ENCODE measurements around the gene ZBTB20. TPM values are rescaled to one million over a fixed set of nuclear protein-coding genes. Genes with fewer than 3 reads are reported as not detected.

Gene ZBTB20
- total and polyA plus RNA-seq, 2 of the 4 experiments (the other 2 are of a cell fraction), result 0.75 to 14.7 TPM

DNA sequence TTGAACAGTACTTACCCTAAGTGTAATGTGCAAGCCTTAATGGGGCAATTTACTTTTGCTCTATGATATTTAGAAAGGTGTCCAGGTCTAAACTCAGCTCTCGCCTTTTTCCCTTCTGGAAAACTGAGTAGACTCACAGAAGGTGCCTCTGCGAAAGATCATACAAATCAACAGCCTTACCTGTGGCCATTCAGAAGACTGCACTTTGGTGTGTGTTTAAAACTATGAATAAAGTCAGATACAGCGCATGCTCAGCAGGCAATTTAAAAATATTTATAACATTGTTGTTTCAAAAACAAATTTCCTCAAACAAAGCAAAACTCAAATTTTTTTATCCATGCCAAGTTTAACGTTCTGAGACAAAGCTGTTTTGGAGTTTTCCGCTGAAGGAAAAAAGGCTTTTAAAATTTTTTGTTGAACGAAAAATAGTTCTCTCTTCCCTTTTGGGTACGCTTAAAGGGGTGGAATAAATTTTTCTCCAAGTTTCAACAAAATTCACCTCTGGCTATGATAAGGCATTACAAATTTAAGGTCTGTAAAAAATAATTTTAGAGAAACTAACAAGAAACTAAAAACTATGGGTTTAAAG, 697.0 kb downstream of the ZBTB20 start:
- Histone ChIP-seq H3K9ac (ENCODE audit: low read depth, low read length) (no peak overlapping the region), H4K20me1 (ENCODE audit: insufficient read depth, low read length) (no peaks in the 10 kb centered on the region), H3K9me1 (ENCODE audit: insufficient read depth, low read length) (no peaks in the 10 kb centered on the region), H3K23ac (ENCODE audit: low read depth, low read length) (no peak overlapping the region), H3K18ac (ENCODE audit: low read depth, low read length) (no peak overlapping the region), H3K4me3 (ENCODE audit: insufficient read depth, low read depth, low read length) (no peak overlapping the region), H3K79me1 (ENCODE audit: low read depth in 1 of 2, low read length in 2 of 2) (peaks cover 18 to 20% of the 10 kb centered on the region in 2 experiments; a peak in 3 of 4 replicates), H3K4ac (ENCODE audit: low read depth, low read length) (no peak overlapping the region), H3K36me3 (ENCODE audit: control insufficient read depth, insufficient read depth, low read length) (no peaks in the 10 kb centered on the region), H4K91ac (ENCODE audit: insufficient read depth, low read depth, low read length) (no peak overlapping the region), H2AK9ac (replicated peaks; ENCODE audit: low read depth, low read length, poor library complexity) (no peak overlapping the region), H2AK5ac (ENCODE audit: low read depth, low read length) (no peak overlapping the region), H3K56ac (ENCODE audit: extremely low read depth, insufficient read depth, low read length) (no peak overlapping the region), H2BK5ac (ENCODE audit: low read depth, low read length, poor library complexity, severe bottlenecking) (no peak overlapping the region), H2BK120ac (ENCODE audit: low read depth, low read length) (no peak overlapping the region), H3K9me3 (ENCODE audit: control insufficient read depth, insufficient read depth, low read length) (no peaks in the 10 kb centered on the region), H2BK20ac (ENCODE audit: low read depth, low read length) (no peak overlapping the region), H4K5ac (ENCODE audit: low read depth, low read length) (no peak overlapping the region), H2BK15ac (ENCODE audit: low read depth, low read length) (no peak overlapping the region), H3K27ac (ENCODE audit: insufficient read depth, low read length) (no peak overlapping the region), H4K8ac (ENCODE audit: low read depth in 2 of 2, low read length in 2 of 2) (no peak overlapping the region), H3K4me2 (ENCODE audit: low read depth, low read length) (no peak overlapping the region), H3K14ac (replicated peaks; ENCODE audit: low read depth, low read length) (no peak overlapping the region), H3K4me1 (ENCODE audit: control insufficient read depth, insufficient read depth, low read length) (peaks cover 6% of the 10 kb centered on the region), H3K27me3 (ENCODE audit: control insufficient read depth, insufficient read depth, low read length) (no peaks in the 10 kb centered on the region), H2AFZ (replicated peaks; ENCODE audit: low read length, poor library complexity) (no peak overlapping the region)
- no peak for TF ChIP-seq POLR2A (IDR thresholded peaks at IDR 0.05; ENCODE audit: low read depth, low read length)
- no peak for TF ChIP-seq MAFK (IDR thresholded peaks at IDR 0.05; ENCODE audit: low read depth, low read length)
- TF ChIP-seq, protein P1, sequence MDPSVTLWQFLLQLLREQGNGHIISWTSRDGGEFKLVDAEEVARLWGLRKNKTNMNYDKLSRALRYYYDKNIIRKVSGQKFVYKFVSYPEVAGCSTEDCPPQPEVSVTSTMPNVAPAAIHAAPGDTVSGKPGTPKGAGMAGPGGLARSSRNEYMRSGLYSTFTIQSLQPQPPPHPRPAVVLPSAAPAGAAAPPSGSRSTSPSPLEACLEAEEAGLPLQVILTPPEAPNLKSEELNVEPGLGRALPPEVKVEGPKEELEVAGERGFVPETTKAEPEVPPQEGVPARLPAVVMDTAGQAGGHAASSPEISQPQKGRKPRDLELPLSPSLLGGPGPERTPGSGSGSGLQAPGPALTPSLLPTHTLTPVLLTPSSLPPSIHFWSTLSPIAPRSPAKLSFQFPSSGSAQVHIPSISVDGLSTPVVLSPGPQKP (IDR thresholded peaks at IDR 0.05; ENCODE audit: borderline replicate concordance, low read depth, low read length), result no peak
- no peak for TF ChIP-seq CHD1 (IDR thresholded peaks at IDR 0.05; ENCODE audit: low read depth, low read length)
- TF ChIP-seq RFX5 (IDR thresholded peaks at IDR 0.05; ENCODE audit: low read depth, low read length), result no peak
- no peak for TF ChIP-seq SMC3 (IDR thresholded peaks at IDR 0.05; ENCODE audit: low read depth, low read length)
- TF ChIP-seq NFE2L2 (IDR thresholded peaks at IDR 0.05; ENCODE audit: low read depth, low read length), result no peak
- no CpG with 5 or more reads among the region's 7 CpGs for WGBS, 2 experiments (ENCODE audit: extremely low coverage in 2 of 2, insufficient read length in 1 of 2)
- no TSS peak for BruUV-seq (replicated peaks)
- POLR2A ChIA-PET (ENCODE audit: unreplicated experiment), result no interaction called here
- CTCF ChIA-PET, result interaction anchor here (0.8 kb wide), 1 partner anchor 34 kb away, joined by 3 read pairs; no protein-coding TSS in a partner anchor
- ATAC-seq (ENCODE audit: low read depth) (no peak), DNase-seq (no peak)
- in situ Hi-C loops (cut with MboI; ENCODE audit: low sequenced_read_pairs), result no loop called here
- intact Hi-C loops (cut with micrococcal nuclease), result no loop called here
- dilution Hi-C loops (cut with HindIII; ENCODE audit: low sequenced_read_pairs, unreplicated experiment), result no loop called here

Data from IMR-90 (cell line).